HEK293T (cell line): ENCODE results near the gene BIRC5.

Experiments
- ARNT ChIP-seq: fragments of 450-650 bp; IDR thresholded peaks from 2 replicates; pipeline ENCODE4 v1.6.1; 2017; ENCODE audit warnings: mild to moderate bottlenecking
- ELF4 ChIP-seq: fragments of 450-650 bp; IDR thresholded peaks from 2 replicates; pipeline ENCODE4 v1.6.1; 2017; ENCODE audit warnings: antibody characterized with exemption
- FOXA1 ChIP-seq: fragments of 450-650 bp; IDR thresholded peaks from 2 replicates; pipeline ENCODE4 v1.6.1; 2016; ENCODE audit warnings: mild to moderate bottlenecking
- FOXM1 ChIP-seq: fragments of 450-650 bp; IDR thresholded peaks from 2 replicates; pipeline ENCODE4 v1.6.1; 2017; ENCODE audit warnings: mild to moderate bottlenecking, borderline replicate concordance
- HDGF ChIP-seq: fragments of 450-650 bp; IDR thresholded peaks from 2 replicates; pipeline ENCODE4 v1.6.1; 2017; ENCODE audit warnings: antibody characterized with exemption, borderline replicate concordance
- L3MBTL2 ChIP-seq: fragments of 450-650 bp; conservative IDR thresholded peaks from 2 replicates; pipeline ENCODE4 v1.6.1; 2016; ENCODE audit warnings: mild to moderate bottlenecking
- LEF1 ChIP-seq: fragments of 450-650 bp; IDR thresholded peaks from 2 replicates; pipeline ENCODE4 v1.6.1; 2017; ENCODE audit warnings: mild to moderate bottlenecking, borderline replicate concordance
- SP1 ChIP-seq: fragments of 450-650 bp; IDR thresholded peaks from 2 replicates; pipeline ENCODE4 v1.6.1; 2017
- TARDBP ChIP-seq: fragments of 450-650 bp; IDR thresholded peaks from 2 replicates; pipeline ENCODE4 v1.6.1; 2016
- TF ChIP-seq, protein P1 (sequence below): fragments of 450-650 bp; IDR thresholded peaks from 2 replicates; pipeline ENCODE4 v1.6.1; 2016

DNA sequence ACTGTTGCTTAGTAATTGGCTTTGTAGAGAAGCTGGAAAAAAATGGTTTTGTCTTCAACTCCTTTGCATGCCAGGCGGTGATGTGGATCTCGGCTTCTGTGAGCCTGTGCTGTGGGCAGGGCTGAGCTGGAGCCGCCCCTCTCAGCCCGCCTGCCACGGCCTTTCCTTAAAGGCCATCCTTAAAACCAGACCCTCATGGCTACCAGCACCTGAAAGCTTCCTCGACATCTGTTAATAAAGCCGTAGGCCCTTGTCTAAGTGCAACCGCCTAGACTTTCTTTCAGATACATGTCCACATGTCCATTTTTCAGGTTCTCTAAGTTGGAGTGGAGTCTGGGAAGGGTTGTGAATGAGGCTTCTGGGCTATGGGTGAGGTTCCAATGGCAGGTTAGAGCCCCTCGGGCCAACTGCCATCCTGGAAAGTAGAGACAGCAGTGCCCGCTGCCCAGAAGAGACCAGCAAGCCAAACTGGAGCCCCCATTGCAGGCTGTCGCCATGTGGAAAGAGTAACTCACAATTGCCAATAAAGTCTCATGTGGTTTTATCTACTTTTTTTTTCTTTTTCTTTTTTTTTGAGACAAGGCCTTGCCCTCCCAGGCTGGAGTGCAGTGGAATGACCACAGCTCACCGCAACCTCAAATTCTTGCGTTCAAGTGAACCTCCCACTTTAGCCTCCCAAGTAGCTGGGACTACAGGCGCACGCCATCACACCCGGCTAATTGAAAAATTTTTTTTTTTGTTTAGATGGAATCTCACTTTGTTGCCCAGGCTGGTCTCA, 11.2 kb downstream of the BIRC5 start:
- TF ChIP-seq LEF1: no peak
- no peak for TF ChIP-seq ELF4
- TF ChIP-seq, protein P1, sequence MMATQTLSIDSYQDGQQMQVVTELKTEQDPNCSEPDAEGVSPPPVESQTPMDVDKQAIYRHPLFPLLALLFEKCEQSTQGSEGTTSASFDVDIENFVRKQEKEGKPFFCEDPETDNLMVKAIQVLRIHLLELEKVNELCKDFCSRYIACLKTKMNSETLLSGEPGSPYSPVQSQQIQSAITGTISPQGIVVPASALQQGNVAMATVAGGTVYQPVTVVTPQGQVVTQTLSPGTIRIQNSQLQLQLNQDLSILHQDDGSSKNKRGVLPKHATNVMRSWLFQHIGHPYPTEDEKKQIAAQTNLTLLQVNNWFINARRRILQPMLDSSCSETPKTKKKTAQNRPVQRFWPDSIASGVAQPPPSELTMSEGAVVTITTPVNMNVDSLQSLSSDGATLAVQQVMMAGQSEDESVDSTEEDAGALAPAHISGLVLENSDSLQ: no peak
- TF ChIP-seq FOXM1: no peak
- no peak for TF ChIP-seq ARNT
- no peak for TF ChIP-seq SP1
- no peak for TF ChIP-seq L3MBTL2
- TF ChIP-seq HDGF: no peak
- TF ChIP-seq FOXA1: no peak
- no peak for TF ChIP-seq TARDBP
